ENCODE measurements around the gene SLC46A3. TPM values are rescaled to one million over a fixed set of nuclear protein-coding genes. Genes with fewer than 3 reads are reported as not detected.
"Not testable (repeated sequence)": the region's sequence is repeated elsewhere in the genome, so short reads cannot be mapped to it uniquely, and the experiment has no call there.

SLC46A3 gene
- total and polyA plus RNA-seq, 9 donors = 3.3 to 44.9 (median 6.8) TPM

- Histone ChIP-seq H3K36me3 (no peaks in the 10 kb centered on the region), H3K9me3 (no peaks in the 10 kb centered on the region), H3K27me3 (no peaks in the 10 kb centered on the region), H3K4me1 (ENCODE audit: insufficient read depth) (no peaks in the 10 kb centered on the region), H3K4me3 (no peak overlapping the region), H3K27ac (no peak overlapping the region)
- intact Hi-C loops (cut with DNase I) = no loop called here
- no peak for TF ChIP-seq EP300 (IDR thresholded peaks at IDR 0.05)
- TF ChIP-seq POLR2A (IDR thresholded peaks at IDR 0.05) = no peak
- TF ChIP-seq, protein P1, sequence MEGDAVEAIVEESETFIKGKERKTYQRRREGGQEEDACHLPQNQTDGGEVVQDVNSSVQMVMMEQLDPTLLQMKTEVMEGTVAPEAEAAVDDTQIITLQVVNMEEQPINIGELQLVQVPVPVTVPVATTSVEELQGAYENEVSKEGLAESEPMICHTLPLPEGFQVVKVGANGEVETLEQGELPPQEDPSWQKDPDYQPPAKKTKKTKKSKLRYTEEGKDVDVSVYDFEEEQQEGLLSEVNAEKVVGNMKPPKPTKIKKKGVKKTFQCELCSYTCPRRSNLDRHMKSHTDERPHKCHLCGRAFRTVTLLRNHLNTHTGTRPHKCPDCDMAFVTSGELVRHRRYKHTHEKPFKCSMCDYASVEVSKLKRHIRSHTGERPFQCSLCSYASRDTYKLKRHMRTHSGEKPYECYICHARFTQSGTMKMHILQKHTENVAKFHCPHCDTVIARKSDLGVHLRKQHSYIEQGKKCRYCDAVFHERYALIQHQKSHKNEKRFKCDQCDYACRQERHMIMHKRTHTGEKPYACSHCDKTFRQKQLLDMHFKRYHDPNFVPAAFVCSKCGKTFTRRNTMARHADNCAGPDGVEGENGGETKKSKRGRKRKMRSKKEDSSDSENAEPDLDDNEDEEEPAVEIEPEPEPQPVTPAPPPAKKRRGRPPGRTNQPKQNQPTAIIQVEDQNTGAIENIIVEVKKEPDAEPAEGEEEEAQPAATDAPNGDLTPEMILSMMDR (IDR thresholded peaks at IDR 0.05) = no peak
- WGBS, 3 donors = 74 to 98% (median 77%) methylated on average over 1 of the region's 1 CpG
- DNase-seq = no peak
Observed at GRCh38 chr13:28699246-28699645, 19.5 kb downstream of the SLC46A3 start.

DNA sequence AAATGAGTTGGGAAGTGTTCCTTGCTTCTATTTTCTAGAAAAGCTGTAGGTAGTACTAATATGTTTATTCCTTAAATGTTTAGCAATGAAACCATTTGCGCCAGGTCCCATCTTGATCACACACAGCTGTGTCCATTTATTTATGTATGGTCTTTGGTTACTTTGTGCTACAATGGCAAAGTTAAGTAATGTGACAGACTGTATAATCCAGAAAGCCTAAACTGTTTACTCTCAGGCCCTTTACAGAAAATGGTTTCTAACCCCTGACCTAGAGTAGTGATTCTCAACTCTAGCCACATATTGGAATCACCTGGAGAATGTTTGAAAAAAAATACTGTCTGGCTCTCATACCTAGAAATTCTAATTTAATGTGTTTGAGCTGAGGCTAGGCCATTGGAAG, 21.3 kb downstream of the SLC46A3 start:
- no peaks in the 10 kb centered on the region for H3K4me1 ChIP-seq (ENCODE audit: insufficient read depth)
- no peaks in the 10 kb centered on the region for H3K9me3 ChIP-seq
- no peak for DNase-seq
- no peaks in the 10 kb centered on the region for H3K27me3 ChIP-seq
- TF ChIP-seq POLR2A (IDR thresholded peaks at IDR 0.05) (no peak), EP300 (IDR thresholded peaks at IDR 0.05) (no peak)
- TF ChIP-seq, protein P1 (IDR thresholded peaks at IDR 0.05) = no peak
- WGBS, 3 donors = 96 to 100% (median 99%) methylated on average over 1 of the region's 1 CpG
- no peaks in the 10 kb centered on the region for H3K36me3 ChIP-seq
- H3K27ac ChIP-seq = no peak overlapping the region
- no peak overlapping the region for H3K4me3 ChIP-seq
- intact Hi-C loops (cut with DNase I) = no loop called here

DNA sequence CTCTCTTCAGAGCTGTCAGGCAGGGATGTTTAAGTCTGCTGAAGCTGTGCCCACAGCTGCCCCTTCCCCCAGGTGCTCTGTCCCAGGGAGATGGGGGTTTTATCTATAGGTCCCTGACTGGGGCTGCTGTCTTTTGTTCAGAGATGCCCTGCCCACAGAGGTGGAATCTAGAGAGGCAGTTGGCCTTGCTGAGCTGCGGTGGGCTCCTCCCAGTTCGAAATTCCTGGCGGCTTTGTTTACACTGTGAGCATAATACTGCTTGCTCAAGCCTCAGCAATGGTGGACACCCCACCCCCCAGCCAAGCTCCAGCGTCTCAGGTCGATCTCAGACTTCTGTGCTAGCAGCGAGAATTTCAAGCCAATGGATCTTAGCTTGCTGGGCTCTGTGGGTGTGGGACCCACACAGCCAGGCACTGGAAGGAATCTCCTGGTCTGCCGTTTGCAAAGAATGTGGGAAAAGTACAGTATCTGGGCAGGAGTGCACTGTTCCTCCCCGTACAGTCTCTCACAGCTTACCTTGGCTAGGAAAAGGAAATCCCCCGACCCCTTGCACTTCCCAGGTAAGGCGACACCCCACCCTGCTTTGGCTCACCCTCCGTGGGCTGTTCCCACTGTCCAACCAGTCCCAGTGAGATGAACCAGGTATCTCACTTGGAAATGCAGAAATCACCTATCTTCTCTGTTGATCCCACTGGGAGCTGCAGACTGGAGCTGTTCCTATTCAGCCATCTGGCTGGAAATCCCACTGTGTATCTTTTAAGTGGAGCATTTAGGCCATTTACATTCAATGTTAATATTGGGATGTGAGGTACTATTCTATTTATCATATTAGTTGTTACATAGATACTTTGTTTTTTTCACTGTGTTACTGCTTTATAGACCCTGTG, 24.9 kb downstream of the SLC46A3 start:
- intact Hi-C loops (cut with DNase I); H3K4me1 ChIP-seq (ENCODE audit: insufficient read depth); H3K36me3 ChIP-seq; H3K9me3 ChIP-seq; H3K27me3 ChIP-seq; DNase-seq; H3K27ac ChIP-seq; H3K4me3 ChIP-seq: not testable (repeated sequence)
- WGBS, 3 donors = 33 to 42% (median 36%) methylated on average over 11 of the region's 11 CpGs

- Histone ChIP-seq H3K27ac (no peak overlapping the region), H3K27me3 (no peaks in the 10 kb centered on the region), H3K4me1 (ENCODE audit: insufficient read depth) (no peaks in the 10 kb centered on the region), H3K36me3 (no peaks in the 10 kb centered on the region), H3K4me3 (no peak overlapping the region), H3K9me3 (no peaks in the 10 kb centered on the region)
- TF ChIP-seq EP300 (IDR thresholded peaks at IDR 0.05) (no peak), POLR2A (IDR thresholded peaks at IDR 0.05) (no peak)
- TF ChIP-seq, protein P1 (IDR thresholded peaks at IDR 0.05) = no peak
- no peak for DNase-seq
- intact Hi-C loops (cut with DNase I) = no loop called here
- 66 to 72% (median 69%) methylated on average over 3 of the region's 3 CpGs for WGBS, 3 donors
Observed at GRCh38 chr13:28685892-28686291, 32.9 kb downstream of the SLC46A3 start.

GRCh38 chr13:28685114-28685513, 33.7 kb downstream of the SLC46A3 start:
- Histone ChIP-seq H3K4me1 (ENCODE audit: insufficient read depth) (no peaks in the 10 kb centered on the region), H3K27ac (no peak overlapping the region), H3K36me3 (no peaks in the 10 kb centered on the region), H3K27me3 (no peaks in the 10 kb centered on the region), H3K4me3 (no peak overlapping the region), H3K9me3 (no peaks in the 10 kb centered on the region)
- TF ChIP-seq EP300 (IDR thresholded peaks at IDR 0.05) (no peak), POLR2A (IDR thresholded peaks at IDR 0.05) (no peak)
- TF ChIP-seq, protein P1 (IDR thresholded peaks at IDR 0.05) = no peak
- 88 to 95% (median 89%) methylated on average over 12 of the region's 12 CpGs for WGBS, 3 donors
- DNase-seq = no peak
- intact Hi-C loops (cut with DNase I) = no loop called here
